A549 (cell line): ENCODE data around the gene DIS3L2.

Experiments
- CTCF ChIP-seq: fragments of >200 bp; sonication (Bioruptor Twin); formaldehyde crosslinking; IDR thresholded peaks from 3 replicates; pipeline ENCODE4 v1.5.1; 2016
- EP300 ChIP-seq, 2 experiments: fragments of >200 bp; sonication (Bioruptor Twin); formaldehyde crosslinking; IDR thresholded peaks; 2 replicates in 1 of 2; 3 replicates in 1 of 2; pipeline ENCODE4 v1.6.1; 2016 to 2017
- HOXA7 ChIP-seq: fragments of 250-450 bp; sonication (Bioruptor Pico); IDR thresholded peaks from 2 replicates; pipeline ENCODE4 v1.5.0; 2020; ENCODE audit warnings: mild to moderate bottlenecking, moderate library complexity
- KDM1A ChIP-seq: fragments of 200-600 bp; sonication (generic); IDR thresholded peaks from 2 replicates; pipeline ENCODE4 v1.6.1; 2016; ENCODE audit warnings: low read depth, mild to moderate bottlenecking
- MAZ ChIP-seq: fragments of 150-350 bp; IDR thresholded peaks from 2 replicates; pipeline ENCODE4 v1.6.1; 2014; ENCODE audit warnings: antibody characterized with exemption, low read depth, low read length, borderline replicate concordance
- PBX3 ChIP-seq: IDR thresholded peaks from 2 replicates; pipeline ENCODE4 v1.6.1; 2012
- TF ChIP-seq, protein P1 (sequence below): fragments of 250-450 bp; sonication (Bioruptor Pico); IDR thresholded peaks from 2 replicates; pipeline ENCODE4 v1.5.0; 2021; ENCODE audit warnings: mild to moderate bottlenecking, moderate library complexity, borderline replicate concordance

DNA sequence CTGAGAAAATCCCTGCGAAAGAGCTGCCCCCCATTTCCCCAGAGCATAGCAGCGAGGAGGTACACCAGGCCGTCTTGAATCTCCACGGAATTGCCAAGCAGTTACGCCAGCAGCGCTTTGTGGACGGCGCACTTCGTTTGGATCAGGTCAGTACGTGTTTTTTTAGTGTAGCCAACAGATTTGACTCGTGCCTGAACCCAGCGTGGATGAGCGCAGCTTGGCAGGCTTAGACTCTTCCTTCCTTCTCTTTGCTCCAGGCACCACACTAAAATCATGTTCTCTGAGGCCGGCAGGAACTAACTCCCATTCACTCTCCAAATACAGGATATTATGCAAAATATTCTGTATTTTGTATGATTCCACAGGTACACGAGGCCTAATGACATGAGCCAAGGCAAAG, 301.8 kb downstream of the DIS3L2 start:
- TF ChIP-seq CTCF = no peak
- TF ChIP-seq EP300 (IDR thresholded peaks at IDR 0.05) = no peak
- no peak for TF ChIP-seq PBX3
- no peak for TF ChIP-seq HOXA7 (CRISPR knock-in tag)
- TF ChIP-seq MAZ = no peak
- TF ChIP-seq KDM1A = no peak
- TF ChIP-seq, protein P1, sequence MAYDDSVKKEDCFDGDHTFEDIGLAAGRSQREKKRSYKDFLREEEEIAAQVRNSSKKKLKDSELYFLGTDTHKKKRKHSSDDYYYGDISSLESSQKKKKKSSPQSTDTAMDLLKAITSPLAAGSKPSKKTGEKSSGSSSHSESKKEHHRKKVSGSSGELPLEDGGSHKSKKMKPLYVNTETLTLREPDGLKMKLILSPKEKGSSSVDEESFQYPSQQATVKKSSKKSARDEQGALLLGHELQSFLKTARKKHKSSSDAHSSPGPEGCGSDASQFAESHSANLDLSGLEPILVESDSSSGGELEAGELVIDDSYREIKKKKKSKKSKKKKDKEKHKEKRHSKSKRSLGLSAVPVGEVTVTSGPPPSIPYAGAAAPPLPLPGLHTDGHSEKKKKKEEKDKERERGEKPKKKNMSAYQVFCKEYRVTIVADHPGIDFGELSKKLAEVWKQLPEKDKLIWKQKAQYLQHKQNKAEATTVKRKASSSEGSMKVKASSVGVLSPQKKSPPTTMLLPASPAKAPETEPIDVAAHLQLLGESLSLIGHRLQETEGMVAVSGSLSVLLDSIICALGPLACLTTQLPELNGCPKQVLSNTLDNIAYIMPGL = no peak
